NCI-H1092 treated with DMSO at 0.1 percent for 48 hours (cell line): ENCODE measurements around the gene JAK2.
"Not testable (repeated sequence)": the region's sequence is repeated elsewhere in the genome, so short reads cannot be mapped to it uniquely, and the experiment has no call there.

ENCODE experiments used
- DNase-seq: peaks from one replicate; lab custom pipeline; 2025; lab: John Stamatoyannopoulos, UW

JAK2 gene

DNA sequence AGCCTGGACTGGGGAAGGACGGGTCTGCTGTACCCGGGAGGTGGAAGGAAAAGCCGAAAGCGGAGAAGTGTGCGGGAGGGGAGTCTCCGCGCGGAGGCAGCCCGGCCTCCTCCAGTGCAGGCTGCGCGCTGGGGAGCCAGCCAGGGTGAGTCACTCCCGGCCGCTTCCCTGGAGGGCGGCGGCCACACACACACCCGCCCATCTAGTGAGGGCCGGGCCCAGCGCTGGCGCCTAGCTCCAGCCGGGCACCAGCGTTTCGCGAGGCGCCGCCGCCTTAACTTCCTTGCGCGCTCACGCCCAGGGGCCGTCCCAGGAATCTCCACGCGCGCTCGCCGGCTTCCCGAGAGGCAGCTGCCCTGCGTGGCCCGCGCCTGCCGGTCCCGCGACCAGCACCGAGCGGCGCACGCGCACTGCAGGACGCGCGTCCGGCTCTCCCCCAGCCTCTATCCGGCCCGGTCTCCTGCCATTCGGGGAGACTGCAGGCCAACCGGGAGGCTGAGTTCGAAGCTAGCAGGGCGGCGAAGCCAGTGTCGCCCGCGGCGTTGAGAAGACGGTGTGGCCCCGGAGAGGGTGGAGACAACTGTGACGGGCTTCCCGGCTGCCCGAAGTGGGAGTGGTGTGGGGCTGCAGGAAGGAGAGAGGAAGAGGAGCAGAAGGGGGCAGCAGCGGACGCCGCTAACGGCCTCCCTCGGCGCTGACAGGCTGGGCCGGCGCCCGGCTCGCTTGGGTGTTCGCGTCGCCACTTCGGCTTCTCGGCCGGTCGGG lies at the start of gene JAK2:
TSS of gene JAK2 (plus strand) at position 652 of the 765 bp plus-strand sequence. CDS start 36,716 bp downstream, outside the sequence.
- peak; percentile 92 for DNase-seq

DNA sequence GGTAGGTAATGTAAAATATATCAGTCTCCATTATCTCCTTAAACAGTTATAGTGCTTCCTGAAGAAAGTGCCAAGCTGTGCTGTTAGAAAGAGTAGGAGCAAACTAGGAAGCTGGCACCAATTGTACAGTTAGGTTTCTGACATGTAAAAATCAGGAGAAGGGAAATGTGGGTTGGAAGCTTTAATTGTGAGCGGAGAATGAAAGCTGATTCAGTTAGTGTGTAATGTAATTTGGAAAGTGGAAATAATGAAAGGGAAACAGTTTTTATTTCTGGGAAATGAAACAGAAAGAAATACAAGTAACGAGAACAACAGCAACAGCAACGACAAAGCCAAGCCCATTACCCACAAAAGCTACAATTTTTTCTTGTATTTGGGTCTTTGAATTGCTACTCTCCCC lies 48.8 kb upstream of the JAK2 start:
- DNase-seq: no peak

- DNase-seq: no peak
Measured at GRCh38 chr9:4936823-4937222, 48.2 kb upstream of the JAK2 start.

GRCh38 chr9:4937446-4937845 lies 47.6 kb upstream of the JAK2 start:
- no peak for DNase-seq

DNA sequence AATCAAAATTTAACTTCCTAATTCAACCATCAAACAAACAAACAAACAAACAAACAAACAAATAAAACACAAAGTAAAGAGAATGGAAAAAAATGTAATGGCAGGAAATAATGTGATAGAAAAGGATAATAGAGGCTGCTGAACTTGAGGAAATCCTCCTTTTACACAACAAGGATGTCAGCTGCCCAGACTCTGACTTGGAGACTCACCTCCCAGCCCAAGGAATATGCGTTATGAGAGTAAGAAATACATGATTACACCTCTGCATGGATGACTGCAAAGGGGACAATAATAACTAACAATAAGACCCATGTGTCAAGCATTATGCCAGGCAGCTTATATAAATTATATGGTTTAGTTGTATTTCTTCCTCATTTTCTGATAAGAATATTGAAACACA lies 46.6 kb upstream of the JAK2 start:
- no peak for DNase-seq

DNA sequence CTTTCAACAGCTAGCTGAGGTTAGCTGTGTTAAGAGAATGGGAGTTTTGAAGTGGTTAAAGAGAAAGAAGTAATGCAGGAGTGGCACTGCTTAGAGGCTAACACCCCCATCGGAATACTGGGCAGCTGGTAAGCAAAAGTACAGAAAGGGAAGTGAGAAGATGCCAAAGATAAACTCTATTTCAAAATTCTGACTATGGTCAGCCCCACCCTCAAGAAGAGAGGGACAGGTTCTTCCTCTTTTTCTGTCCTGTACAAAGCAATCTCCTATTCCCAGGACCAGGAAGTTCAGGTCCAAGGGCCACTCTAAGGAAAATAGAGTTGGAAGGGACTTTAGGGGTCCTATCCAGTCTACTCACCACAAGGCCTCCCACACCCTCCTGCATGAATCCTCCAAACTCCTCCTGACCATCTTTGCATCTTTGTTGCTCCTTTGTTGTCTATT lies 45.9 kb upstream of the JAK2 start:
- no peak for DNase-seq

DNA sequence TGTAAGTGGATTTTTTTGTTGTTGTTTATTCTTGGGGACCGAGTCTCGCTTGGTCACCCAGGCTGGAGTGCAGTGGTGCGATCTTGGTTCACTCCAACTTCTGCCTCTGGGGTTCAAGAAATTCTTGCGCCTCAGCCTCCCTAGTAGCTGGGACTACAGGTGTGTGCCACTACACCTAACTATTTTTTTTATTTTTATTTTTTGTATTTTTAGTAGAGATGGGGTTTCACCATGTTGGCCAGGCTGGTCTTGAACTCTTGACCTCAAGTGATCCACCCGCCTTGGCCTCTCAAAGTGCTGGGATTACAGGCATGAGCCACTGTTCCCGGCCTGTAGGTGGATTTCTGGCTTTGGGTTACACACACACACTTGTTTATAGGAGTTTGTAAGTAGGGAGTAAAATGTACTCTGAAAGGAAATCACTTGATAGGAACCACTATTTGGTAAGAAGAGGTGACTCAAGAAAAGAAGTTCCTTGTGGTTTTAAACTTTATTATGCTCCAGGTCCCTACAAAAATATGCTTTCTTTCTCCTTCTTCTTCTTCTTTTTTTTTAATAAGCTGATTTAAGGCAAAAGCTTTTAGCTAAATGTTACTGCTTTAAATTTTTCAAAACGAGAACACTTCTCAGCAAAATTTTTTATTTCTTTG lies 42.9 kb upstream of the JAK2 start:
- DNase-seq: not testable (repeated sequence)

DNA sequence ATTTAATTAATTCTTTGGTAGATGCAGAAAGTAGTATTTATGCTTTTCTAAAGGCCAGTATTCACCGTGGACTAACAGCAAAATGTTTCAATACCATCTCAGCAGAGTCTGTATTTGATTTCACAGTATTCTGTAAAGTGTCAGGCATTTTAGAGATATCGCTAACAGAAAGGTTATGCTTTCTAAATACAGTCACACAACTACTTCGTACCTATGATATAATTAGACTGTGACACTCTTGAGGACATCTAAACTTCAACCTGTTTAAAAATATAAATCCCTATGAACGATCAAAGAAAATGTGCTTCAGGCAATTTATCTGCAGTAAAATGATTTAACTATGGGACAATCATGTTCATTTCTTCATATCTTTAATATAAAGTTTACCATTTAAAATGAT lies 41.7 kb upstream of the JAK2 start:
- DNase-seq: no peak

- DNase-seq: not testable (repeated sequence)
Measured at GRCh38 chr9:4944431-4945211, 40.5 kb upstream of the JAK2 start.

DNA sequence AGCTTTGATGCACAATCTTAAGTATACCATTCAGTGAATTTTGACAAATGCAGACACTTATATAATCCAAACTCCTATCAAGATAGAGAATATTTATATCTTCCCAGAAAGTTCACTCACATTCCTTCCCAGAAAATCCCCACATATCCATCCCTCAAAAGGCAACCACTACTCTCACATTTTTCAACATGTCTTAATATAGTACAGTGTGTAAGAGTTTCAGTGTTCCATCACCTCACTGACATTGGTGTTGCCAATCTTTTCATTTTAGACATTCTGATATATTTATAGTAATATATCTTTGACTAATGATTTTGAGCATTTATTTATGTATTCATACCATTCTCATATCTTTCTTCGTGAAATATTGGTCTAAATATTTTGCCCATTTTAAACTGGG lies 38.1 kb upstream of the JAK2 start:
- DNase-seq: no peak

DNA sequence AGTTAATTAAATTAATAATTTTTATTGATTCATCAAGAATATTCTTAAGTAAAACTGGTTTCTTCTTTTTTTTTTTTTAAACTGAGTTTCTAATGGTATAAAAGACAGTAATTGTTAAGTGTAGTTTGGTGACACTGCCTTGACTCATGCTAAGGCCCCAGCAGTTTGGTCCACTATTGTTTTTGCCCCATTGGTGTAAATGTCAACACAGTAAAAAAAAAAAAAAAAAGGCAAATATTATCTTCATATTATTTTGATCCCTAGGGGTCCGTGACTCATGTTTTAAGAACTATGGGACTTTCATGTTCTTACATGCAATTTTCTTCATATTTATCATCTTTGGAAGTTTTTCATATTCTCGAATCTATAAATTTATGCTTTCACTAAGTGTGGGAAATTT lies 29.2 kb upstream of the JAK2 start:
- no peak for DNase-seq

GRCh38 chr9:4959031-4959430 lies 26.0 kb upstream of the JAK2 start:
- no peak for DNase-seq

GRCh38 chr9:4962085-4962484 lies 23.0 kb upstream of the JAK2 start:
- DNase-seq: no peak

DNA sequence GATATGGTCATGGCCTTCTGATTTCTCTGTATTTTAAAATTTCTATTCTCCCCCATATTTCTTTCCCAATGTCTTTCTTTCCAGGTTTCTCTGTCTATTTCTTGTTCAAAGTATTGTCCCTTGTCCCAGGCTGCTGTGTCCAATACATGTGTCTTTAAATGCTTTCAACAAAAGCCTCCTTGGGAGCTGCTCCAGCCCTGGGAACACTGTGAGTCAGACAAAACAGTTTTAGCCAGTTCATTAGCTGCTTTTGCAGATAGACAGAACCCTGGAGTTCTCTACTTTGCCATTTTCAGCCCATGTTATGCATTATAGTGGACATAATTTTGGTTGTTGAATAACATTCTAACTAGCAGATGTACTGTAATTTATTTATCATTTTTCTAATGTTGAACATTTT lies 20.5 kb upstream of the JAK2 start:
- DNase-seq: no peak

DNA sequence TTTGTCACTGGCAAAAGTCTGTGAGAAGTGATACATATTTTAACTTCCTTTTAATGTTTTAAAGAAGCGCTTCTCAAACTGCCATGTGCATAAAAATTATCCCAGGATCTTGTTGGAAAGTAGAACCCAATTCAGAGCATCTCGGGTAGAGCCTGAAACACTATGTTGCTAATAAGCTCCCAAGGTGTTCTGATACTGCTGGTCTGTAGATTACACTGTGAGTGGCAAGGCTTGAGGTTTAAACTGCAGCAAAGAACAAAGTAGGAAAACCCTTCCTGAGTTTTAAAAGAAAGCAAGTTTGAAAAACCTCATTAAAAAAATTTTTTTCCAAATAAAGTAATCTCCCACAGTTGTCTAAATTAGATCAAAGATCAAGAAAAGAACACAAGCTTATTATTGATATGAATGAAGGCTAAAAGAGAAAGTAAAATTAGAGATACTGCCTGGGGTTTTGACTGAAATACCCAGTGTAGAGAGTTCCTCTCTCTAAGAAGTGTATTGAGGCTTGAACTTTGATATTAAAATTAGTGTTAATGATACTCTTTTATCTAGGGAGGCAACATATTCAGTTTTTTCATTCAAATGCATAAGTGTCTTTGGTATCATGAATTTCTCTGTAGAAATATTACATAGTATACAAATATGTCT lies 19.8 kb upstream of the JAK2 start:
- no peak for DNase-seq

DNA sequence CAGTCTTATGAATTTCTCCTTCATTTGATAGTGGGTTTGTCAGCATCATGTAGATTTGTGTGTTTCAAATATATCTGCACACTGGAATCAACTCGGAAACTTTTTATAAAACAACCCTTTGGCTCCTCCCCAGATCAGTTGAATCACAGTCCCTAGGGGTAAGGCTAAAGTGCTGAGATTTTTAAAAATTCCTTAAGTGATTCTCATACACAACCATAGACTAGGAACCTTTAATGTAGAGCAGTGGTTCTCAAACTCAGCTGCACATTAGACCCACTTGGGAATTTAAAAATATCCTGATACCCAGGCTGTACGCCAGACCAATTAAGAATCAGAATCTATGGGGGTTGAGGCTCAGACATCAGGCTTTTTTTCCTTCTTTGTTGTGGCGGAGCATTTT lies 17.5 kb upstream of the JAK2 start:
- no peak for DNase-seq

GRCh38 chr9:4969130-4969529 lies 15.9 kb upstream of the JAK2 start:
- no peak for DNase-seq

- DNase-seq: no peak
Measured at GRCh38 chr9:4970970-4971641, 14.0 kb upstream of the JAK2 start.

GRCh38 chr9:4973246-4973645 lies 11.8 kb upstream of the JAK2 start:
- DNase-seq: no peak

- DNase-seq: no peak
Measured at GRCh38 chr9:4973902-4974301, 11.2 kb upstream of the JAK2 start.

- DNase-seq: no peak
Measured at GRCh38 chr9:4979239-4979638, 5.8 kb upstream of the JAK2 start.
